ENCODE measurements around the gene PTPN1.

The PTPN1 gene

GRCh38 chr20:50595988-50596693 lies 86.0 kb downstream of the PTPN1 start:
- no peak for TF ChIP-seq GATA3 (IDR thresholded peaks at IDR 0.05; ENCODE audit: low read depth, low read length)
- no peak for TF ChIP-seq GATA2 (IDR thresholded peaks at IDR 0.05; ENCODE audit: low read depth, low read length)

- TF ChIP-seq GATA2 (IDR thresholded peaks at IDR 0.05; ENCODE audit: low read depth, low read length) (no peak), GATA3 (IDR thresholded peaks at IDR 0.05; ENCODE audit: low read depth, low read length) (no peak)
Observed at GRCh38 chr20:50596694-50597021, 86.5 kb downstream of the PTPN1 start.

- no peak for TF ChIP-seq GATA2 (IDR thresholded peaks at IDR 0.05; ENCODE audit: low read depth, low read length)
- TF ChIP-seq GATA3 (IDR thresholded peaks at IDR 0.05; ENCODE audit: low read depth, low read length): no peak
Observed at GRCh38 chr20:50597406-50597969, 87.3 kb downstream of the PTPN1 start.

GRCh38 chr20:50598074-50598473 lies 87.9 kb downstream of the PTPN1 start:
- TF ChIP-seq GATA2 (IDR thresholded peaks at IDR 0.05; ENCODE audit: low read depth, low read length) (no peak), GATA3 (IDR thresholded peaks at IDR 0.05; ENCODE audit: low read depth, low read length) (no peak)

GRCh38 chr20:50600281-50600895 lies 90.2 kb downstream of the PTPN1 start:
- TF ChIP-seq GATA3 (IDR thresholded peaks at IDR 0.05; ENCODE audit: low read depth, low read length): no peak
- no peak for TF ChIP-seq GATA2 (IDR thresholded peaks at IDR 0.05; ENCODE audit: low read depth, low read length)

- TF ChIP-seq GATA2 (IDR thresholded peaks at IDR 0.05; ENCODE audit: low read depth, low read length) (no peak), GATA3 (IDR thresholded peaks at IDR 0.05; ENCODE audit: low read depth, low read length) (no peak)
Observed at GRCh38 chr20:50601511-50602431, 91.6 kb downstream of the PTPN1 start.

- no peak for TF ChIP-seq GATA3 (IDR thresholded peaks at IDR 0.05; ENCODE audit: low read depth, low read length)
- TF ChIP-seq GATA2 (IDR thresholded peaks at IDR 0.05; ENCODE audit: low read depth, low read length): no peak
Observed at GRCh38 chr20:50602432-50603088, 92.4 kb downstream of the PTPN1 start.

- no peak for TF ChIP-seq GATA3 (IDR thresholded peaks at IDR 0.05; ENCODE audit: low read depth, low read length)
- TF ChIP-seq GATA2 (IDR thresholded peaks at IDR 0.05; ENCODE audit: low read depth, low read length): no peak
Observed at GRCh38 chr20:50604451-50604850, 94.3 kb downstream of the PTPN1 start.

GRCh38 chr20:50605136-50605535 lies 95.0 kb downstream of the PTPN1 start:
- TF ChIP-seq GATA2 (IDR thresholded peaks at IDR 0.05; ENCODE audit: low read depth, low read length) (no peak), GATA3 (IDR thresholded peaks at IDR 0.05; ENCODE audit: low read depth, low read length) (no peak)

- TF ChIP-seq GATA3 (IDR thresholded peaks at IDR 0.05; ENCODE audit: low read depth, low read length) (no peak), GATA2 (IDR thresholded peaks at IDR 0.05; ENCODE audit: low read depth, low read length) (no peak)
Observed at GRCh38 chr20:50607436-50607835, 97.3 kb downstream of the PTPN1 start.

- TF ChIP-seq GATA2 (IDR thresholded peaks at IDR 0.05; ENCODE audit: low read depth, low read length): no peak
- TF ChIP-seq GATA3 (IDR thresholded peaks at IDR 0.05; ENCODE audit: low read depth, low read length): no peak
Observed at GRCh38 chr20:50607850-50608749, 97.9 kb downstream of the PTPN1 start.

GRCh38 chr20:50608750-50609104 lies 98.5 kb downstream of the PTPN1 start:
- no peak for TF ChIP-seq GATA3 (IDR thresholded peaks at IDR 0.05; ENCODE audit: low read depth, low read length)
- TF ChIP-seq GATA2 (IDR thresholded peaks at IDR 0.05; ENCODE audit: low read depth, low read length): no peak

GRCh38 chr20:50609438-50609989 lies 99.3 kb downstream of the PTPN1 start:
- TF ChIP-seq GATA3 (IDR thresholded peaks at IDR 0.05; ENCODE audit: low read depth, low read length) (no peak), GATA2 (IDR thresholded peaks at IDR 0.05; ENCODE audit: low read depth, low read length) (no peak)
